Stimulated activated naive B cell treated with anti-CD40 and anti-IgM and Interleukin-4, amounts not matched to agents 10 μg/mL and 1 μg/mL and 100 μg/mL, for 72 hours (primary cell): ENCODE measurements around the gene TENM3.

Experiments
- ATAC-seq, 2 donors: fragments of 150-1000 bp; cut with Tn5 transposase; replicated peaks; 2 replicates each; pipeline ENCODE4 v1.10.0; 2021; ENCODE audit warnings: moderate library complexity in 1 of 2
- DNase-seq: peaks from one replicate; pipeline ENCODE4 v3.0.0; 2021
- H3K27ac Mint-ChIP-seq: one replicate; pipeline ENCODE4 v1.8.0; 2022; ENCODE audit warnings: mild to moderate bottlenecking, mixed read lengths
- H3K27me3 Mint-ChIP-seq, 2 donors: one replicate each; pipeline ENCODE4 v1.8.0; 2022; ENCODE audit warnings: mixed read lengths in 2 of 2
- H3K36me3 Mint-ChIP-seq, 2 donors: one replicate each; pipeline ENCODE4 v1.8.0; 2022; ENCODE audit warnings: mixed read lengths in 2 of 2, mild to moderate bottlenecking in 1 of 2
- H3K4me1 Mint-ChIP-seq, 2 donors: one replicate each; pipeline ENCODE4 v1.8.0; 2022; ENCODE audit warnings: mixed read lengths in 2 of 2, mild to moderate bottlenecking in 1 of 2
- H3K4me3 Mint-ChIP-seq, 2 donors: one replicate each; pipeline ENCODE4 v1.8.0; 2022; ENCODE audit warnings: mild to moderate bottlenecking in 2 of 2, mixed read lengths in 2 of 2, moderate library complexity in 1 of 2
- H3K9me3 Mint-ChIP-seq, 2 donors: one replicate each; pipeline ENCODE4 v1.8.0; 2022; ENCODE audit warnings: mixed read lengths in 2 of 2, mild to moderate bottlenecking in 1 of 2

TENM3 gene

GRCh38 chr4:182301736-182302135 is 58.5 kb downstream of the TENM3 start:
- H3K27me3 Mint-ChIP-seq: no peaks in the 10 kb centered on the region
- no peak overlapping the region for H3K4me3 Mint-ChIP-seq
- peaks cover 0 to 6% of the 10 kb centered on the region in 2 donors for H3K9me3 Mint-ChIP-seq
- no peak for DNase-seq
- no peaks in the 10 kb centered on the region for H3K36me3 Mint-ChIP-seq
- ATAC-seq: no peak
- H3K27ac Mint-ChIP-seq: no peak overlapping the region
- H3K4me1 Mint-ChIP-seq: no peaks in the 10 kb centered on the region

GRCh38 chr4:182303847-182304246 is 60.6 kb downstream of the TENM3 start:
- ATAC-seq (no peak), DNase-seq (no peak)
- Mint-ChIP-seq H3K4me1 (no peaks in the 10 kb centered on the region), H3K27me3 (no peaks in the 10 kb centered on the region), H3K27ac (no peak overlapping the region), H3K36me3 (no peaks in the 10 kb centered on the region), H3K9me3 (peaks cover 0 to 4% of the 10 kb centered on the region in 2 donors), H3K4me3 (no peak overlapping the region)

- ATAC-seq (no peak), DNase-seq (no peak)
- H3K4me1 Mint-ChIP-seq: no peaks in the 10 kb centered on the region
- no peak overlapping the region for H3K4me3 Mint-ChIP-seq
- H3K9me3 Mint-ChIP-seq: peaks cover 0 to 4% of the 10 kb centered on the region in 2 donors
- H3K27me3 Mint-ChIP-seq: no peaks in the 10 kb centered on the region
- H3K36me3 Mint-ChIP-seq: no peaks in the 10 kb centered on the region
- no peak overlapping the region for H3K27ac Mint-ChIP-seq
These were observed 63.7 kb downstream of the TENM3 start for GRCh38 chr4:182306792-182307507.

- H3K27ac Mint-ChIP-seq: no peak overlapping the region
These were observed 64.5 kb downstream of the TENM3 start for GRCh38 chr4:182307746-182308145.

GRCh38 chr4:182309877-182310276 is 66.7 kb downstream of the TENM3 start:
- no peak overlapping the region for H3K27ac Mint-ChIP-seq
- H3K4me1 Mint-ChIP-seq: no peaks in the 10 kb centered on the region
- H3K4me3 Mint-ChIP-seq: no peak overlapping the region
- no peak for DNase-seq
- ATAC-seq: no peak
- H3K27me3 Mint-ChIP-seq: no peaks in the 10 kb centered on the region
- no peaks in the 10 kb centered on the region for H3K36me3 Mint-ChIP-seq
- H3K9me3 Mint-ChIP-seq: peaks cover 8 to 9% of the 10 kb centered on the region in 2 donors

More at GRCh38 chr4:182307746-182308145, 64.5 kb downstream of the TENM3 start:
- DNase-seq (no peak), ATAC-seq (no peak)
- Mint-ChIP-seq H3K4me1 (no peaks in the 10 kb centered on the region), H3K36me3 (no peaks in the 10 kb centered on the region), H3K27me3 (no peaks in the 10 kb centered on the region), H3K4me3 (no peak overlapping the region), H3K9me3 (peaks cover 0 to 4% of the 10 kb centered on the region in 2 donors)

GRCh38 chr4:182310316-182310715 is 67.1 kb downstream of the TENM3 start:
- Mint-ChIP-seq H3K4me1 (no peaks in the 10 kb centered on the region), H3K4me3 (no peak overlapping the region), H3K27ac (no peak overlapping the region), H3K27me3 (no peaks in the 10 kb centered on the region), H3K9me3 (peaks cover 7 to 10% of the 10 kb centered on the region in 2 donors), H3K36me3 (no peaks in the 10 kb centered on the region)
- DNase-seq (no peak), ATAC-seq (no peak)

GRCh38 chr4:182310962-182311361 is 67.8 kb downstream of the TENM3 start:
- no peak overlapping the region for H3K27ac Mint-ChIP-seq
- no peak for DNase-seq
- no peaks in the 10 kb centered on the region for H3K27me3 Mint-ChIP-seq
- peaks cover 11 to 15% of the 10 kb centered on the region in 2 donors for H3K9me3 Mint-ChIP-seq
- no peaks in the 10 kb centered on the region for H3K36me3 Mint-ChIP-seq
- no peaks in the 10 kb centered on the region for H3K4me1 Mint-ChIP-seq
- ATAC-seq: no peak
- H3K4me3 Mint-ChIP-seq: no peak overlapping the region

GRCh38 chr4:182314537-182314936 is 71.3 kb downstream of the TENM3 start:
- Mint-ChIP-seq H3K36me3 (no peaks in the 10 kb centered on the region), H3K27ac (no peak overlapping the region), H3K4me3 (no peak overlapping the region), H3K27me3 (no peaks in the 10 kb centered on the region), H3K4me1 (no peaks in the 10 kb centered on the region), H3K9me3 (peaks cover 9 to 15% of the 10 kb centered on the region in 2 donors)
- no peak for DNase-seq
- ATAC-seq: no peak

- Mint-ChIP-seq H3K4me3 (no peak overlapping the region), H3K27me3 (peaks cover 0 to 5% of the 10 kb centered on the region in 2 donors), H3K4me1 (no peaks in the 10 kb centered on the region), H3K36me3 (no peaks in the 10 kb centered on the region), H3K27ac (no peak overlapping the region), H3K9me3 (peaks cover 12 to 15% of the 10 kb centered on the region in 2 donors)
- ATAC-seq: no peak
- no peak for DNase-seq
These were observed 75.1 kb downstream of the TENM3 start for GRCh38 chr4:182318256-182318655.

- H3K4me1 Mint-ChIP-seq: no peaks in the 10 kb centered on the region
- no peak for ATAC-seq
- H3K4me3 Mint-ChIP-seq: no peak overlapping the region
These were observed 76.9 kb downstream of the TENM3 start for GRCh38 chr4:182320092-182320491.

GRCh38 chr4:182320580-182320979 is 77.4 kb downstream of the TENM3 start:
- H3K4me1 Mint-ChIP-seq: no peaks in the 10 kb centered on the region
- ATAC-seq: no peak
- no peaks in the 10 kb centered on the region for H3K36me3 Mint-ChIP-seq
- no peak overlapping the region for H3K4me3 Mint-ChIP-seq
- DNase-seq: no peak
- peaks cover 3 to 6% of the 10 kb centered on the region in 2 donors for H3K9me3 Mint-ChIP-seq
- H3K27ac Mint-ChIP-seq: no peak overlapping the region
- H3K27me3 Mint-ChIP-seq: peaks cover 0 to 5% of the 10 kb centered on the region in 2 donors

More at GRCh38 chr4:182320092-182320491, 76.9 kb downstream of the TENM3 start:
- DNase-seq: no peak
- H3K9me3 Mint-ChIP-seq: peaks cover 5 to 7% of the 10 kb centered on the region in 2 donors
- no peaks in the 10 kb centered on the region for H3K36me3 Mint-ChIP-seq
- peaks cover 0 to 5% of the 10 kb centered on the region in 2 donors for H3K27me3 Mint-ChIP-seq
- no peak overlapping the region for H3K27ac Mint-ChIP-seq

GRCh38 chr4:182324282-182324681 is 81.1 kb downstream of the TENM3 start:
- Mint-ChIP-seq H3K4me1 (no peaks in the 10 kb centered on the region), H3K36me3 (no peaks in the 10 kb centered on the region), H3K27ac (no peak overlapping the region), H3K27me3 (peaks cover 0 to 5% of the 10 kb centered on the region in 2 donors), H3K4me3 (no peak overlapping the region), H3K9me3 (peaks cover 1 to 3% of the 10 kb centered on the region in 2 donors)
- ATAC-seq: no peak
- no peak for DNase-seq

- peaks cover 4% of the 10 kb centered on the region in 2 donors for H3K9me3 Mint-ChIP-seq
- no peaks in the 10 kb centered on the region for H3K36me3 Mint-ChIP-seq
- ATAC-seq: no peak
- peaks cover 0 to 3% of the 10 kb centered on the region in 2 donors for H3K27me3 Mint-ChIP-seq
- no peak overlapping the region for H3K27ac Mint-ChIP-seq
- H3K4me3 Mint-ChIP-seq: no peak overlapping the region
- H3K4me1 Mint-ChIP-seq: no peaks in the 10 kb centered on the region
- no peak for DNase-seq
These were observed 82.2 kb downstream of the TENM3 start for GRCh38 chr4:182325397-182325796.

GRCh38 chr4:182325848-182326255 is 82.7 kb downstream of the TENM3 start:
- H3K36me3 Mint-ChIP-seq: no peaks in the 10 kb centered on the region
- H3K27me3 Mint-ChIP-seq: no peaks in the 10 kb centered on the region
- ATAC-seq: no peak
- H3K4me1 Mint-ChIP-seq: no peaks in the 10 kb centered on the region
- no peak for DNase-seq
- no peak overlapping the region for H3K4me3 Mint-ChIP-seq
- H3K9me3 Mint-ChIP-seq: peaks cover 3 to 4% of the 10 kb centered on the region in 2 donors
- H3K27ac Mint-ChIP-seq: no peak overlapping the region

GRCh38 chr4:182328505-182328904 is 85.3 kb downstream of the TENM3 start:
- H3K27ac Mint-ChIP-seq: no peak overlapping the region
- peaks cover 3 to 4% of the 10 kb centered on the region in 2 donors for H3K9me3 Mint-ChIP-seq
- H3K4me1 Mint-ChIP-seq: no peaks in the 10 kb centered on the region
- no peak overlapping the region for H3K4me3 Mint-ChIP-seq
- H3K27me3 Mint-ChIP-seq: no peaks in the 10 kb centered on the region
- DNase-seq (no peak), ATAC-seq (no peak)
- no peaks in the 10 kb centered on the region for H3K36me3 Mint-ChIP-seq
